KMS-11 (cell line): ENCODE measurements around the gene CHD6.

Experiments used
- H2AFZ ChIP-seq: fragments of 200-600 bp; sonication (generic); 2 replicates; pipeline ENCODE4 v1.6.1; 2016; ENCODE audit warnings: antibody characterized with exemption, mixed run types, low read depth
- H3K27ac ChIP-seq: fragments of 200-600 bp; sonication (generic); 2 replicates; pipeline ENCODE4 v1.6.1; 2016; ENCODE audit warnings: mild to moderate bottlenecking, mixed run types
- H3K27me3 ChIP-seq: fragments of 200-600 bp; sonication (generic); 2 replicates; pipeline ENCODE4 v1.6.1; 2017; ENCODE audit warnings: mild to moderate bottlenecking, low read depth, mixed run types, moderate library complexity; ENCODE audit not compliant: insufficient read depth
- H3K36me3 ChIP-seq: fragments of 200-600 bp; sonication (generic); 2 replicates; pipeline ENCODE4 v1.6.1; 2017; ENCODE audit warnings: mild to moderate bottlenecking, mixed run types; ENCODE audit not compliant: insufficient read depth
- H3K4me1 ChIP-seq: fragments of 200-600 bp; sonication (generic); 2 replicates; pipeline ENCODE4 v1.6.1; 2016; ENCODE audit warnings: mild to moderate bottlenecking, low read depth, mixed run types; ENCODE audit not compliant: poor library complexity, severe bottlenecking
- H3K4me2 ChIP-seq: fragments of 200-600 bp; sonication (generic); 2 replicates; pipeline ENCODE4 v1.7.0; 2016; ENCODE audit warnings: mild to moderate bottlenecking, mixed run types
- H3K4me3 ChIP-seq: fragments of 200-600 bp; sonication (generic); IDR thresholded peaks from 2 replicates; pipeline ENCODE4 v1.6.1; 2017; ENCODE audit warnings: low read depth, low read length, mixed read lengths; ENCODE audit not compliant: insufficient read depth
- H3K79me2 ChIP-seq: fragments of 200-600 bp; sonication (generic); 2 replicates; pipeline ENCODE4 v1.6.1; 2016; ENCODE audit warnings: low read depth, mixed run types; ENCODE audit not compliant: insufficient read depth
- H3K9ac ChIP-seq: fragments of 200-600 bp; sonication (generic); 2 replicates; pipeline ENCODE4 v1.6.1; 2016; ENCODE audit warnings: mild to moderate bottlenecking, mixed run types
- H4K20me1 ChIP-seq: fragments of 200-600 bp; sonication (generic); 2 replicates; pipeline ENCODE4 v1.6.1; 2016; ENCODE audit warnings: mild to moderate bottlenecking, mixed run types; ENCODE audit not compliant: insufficient read depth
- TF ChIP-seq, protein P1 (sequence below): fragments of 200-600 bp; sonication (generic); conservative IDR thresholded peaks from 2 replicates; pipeline ENCODE4 v1.6.1; 2017; ENCODE audit warnings: low read depth, mild to moderate bottlenecking, antibody characterized with exemption, low read length, moderate library complexity, mixed read lengths

CHD6 gene

GRCh38 chr20:41560970-41561369, 57.2 kb downstream of the CHD6 start:
- H2AFZ ChIP-seq = no peak overlapping the region
- H3K27ac ChIP-seq = no peak overlapping the region
- H3K27me3 ChIP-seq = no peaks in the 10 kb centered on the region
- H3K4me2 ChIP-seq = peak overlapping the region; percentile 2; the same call in 1 of the 2 replicates
- TF ChIP-seq, protein P1, sequence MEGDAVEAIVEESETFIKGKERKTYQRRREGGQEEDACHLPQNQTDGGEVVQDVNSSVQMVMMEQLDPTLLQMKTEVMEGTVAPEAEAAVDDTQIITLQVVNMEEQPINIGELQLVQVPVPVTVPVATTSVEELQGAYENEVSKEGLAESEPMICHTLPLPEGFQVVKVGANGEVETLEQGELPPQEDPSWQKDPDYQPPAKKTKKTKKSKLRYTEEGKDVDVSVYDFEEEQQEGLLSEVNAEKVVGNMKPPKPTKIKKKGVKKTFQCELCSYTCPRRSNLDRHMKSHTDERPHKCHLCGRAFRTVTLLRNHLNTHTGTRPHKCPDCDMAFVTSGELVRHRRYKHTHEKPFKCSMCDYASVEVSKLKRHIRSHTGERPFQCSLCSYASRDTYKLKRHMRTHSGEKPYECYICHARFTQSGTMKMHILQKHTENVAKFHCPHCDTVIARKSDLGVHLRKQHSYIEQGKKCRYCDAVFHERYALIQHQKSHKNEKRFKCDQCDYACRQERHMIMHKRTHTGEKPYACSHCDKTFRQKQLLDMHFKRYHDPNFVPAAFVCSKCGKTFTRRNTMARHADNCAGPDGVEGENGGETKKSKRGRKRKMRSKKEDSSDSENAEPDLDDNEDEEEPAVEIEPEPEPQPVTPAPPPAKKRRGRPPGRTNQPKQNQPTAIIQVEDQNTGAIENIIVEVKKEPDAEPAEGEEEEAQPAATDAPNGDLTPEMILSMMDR = no peak
- no peaks in the 10 kb centered on the region for H4K20me1 ChIP-seq
- peaks cover 10% of the 10 kb centered on the region for H3K79me2 ChIP-seq
- H3K4me3 ChIP-seq = no peak overlapping the region
- peaks cover 9% of the 10 kb centered on the region for H3K4me1 ChIP-seq
- H3K36me3 ChIP-seq = no peaks in the 10 kb centered on the region
- H3K9ac ChIP-seq = no peak overlapping the region

GRCh38 chr20:41559658-41560057, 58.5 kb downstream of the CHD6 start:
- H3K27ac ChIP-seq = no peak overlapping the region
- H3K27me3 ChIP-seq = no peaks in the 10 kb centered on the region
- H3K4me1 ChIP-seq = peaks cover 9% of the 10 kb centered on the region
- peaks cover 8% of the 10 kb centered on the region for H3K79me2 ChIP-seq
- H3K36me3 ChIP-seq = no peaks in the 10 kb centered on the region
- H3K4me3 ChIP-seq = no peak overlapping the region
- H3K4me2 ChIP-seq = no peak overlapping the region
- no peaks in the 10 kb centered on the region for H4K20me1 ChIP-seq
- H2AFZ ChIP-seq = no peak overlapping the region
- H3K9ac ChIP-seq = no peak overlapping the region
- TF ChIP-seq, protein P1 = no peak

DNA sequence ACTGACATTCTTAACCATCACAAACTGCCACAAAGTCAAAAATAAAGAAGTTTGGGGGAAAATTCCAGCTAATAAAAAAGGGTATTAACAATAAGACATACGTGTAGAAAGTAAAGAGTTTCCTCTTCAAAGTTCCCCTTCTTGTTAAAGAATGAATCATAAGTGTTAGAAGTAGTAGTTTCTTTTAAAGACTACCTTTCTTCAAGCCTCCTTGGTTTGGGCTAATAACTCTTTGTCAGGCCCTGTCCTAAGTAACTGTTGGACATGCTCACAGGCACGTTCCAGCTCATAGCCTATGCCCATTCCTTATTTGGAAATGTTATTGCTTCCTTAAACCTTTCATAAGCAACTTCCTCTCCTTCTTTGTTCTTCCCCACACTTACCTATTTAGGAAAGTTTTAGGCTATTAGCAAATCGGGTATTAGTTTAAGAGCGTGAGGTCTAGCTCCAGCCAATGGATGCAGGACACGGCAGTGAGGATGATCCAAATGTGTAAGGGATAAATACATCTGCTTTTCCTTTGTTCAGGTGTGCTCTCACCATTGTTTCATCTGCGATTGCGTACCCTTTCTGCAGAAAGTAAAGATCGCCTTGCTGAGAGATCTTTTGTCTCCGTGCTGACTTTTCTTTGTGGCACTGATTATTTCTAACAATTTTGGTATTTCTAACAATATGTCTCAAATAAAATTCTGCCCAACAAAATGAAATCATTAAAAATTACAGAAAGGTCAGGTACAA, 64.9 kb downstream of the CHD6 start:
- Histone ChIP-seq H3K9ac (no peak overlapping the region), H3K27ac (no peak overlapping the region), H3K4me3 (no peak overlapping the region), H3K79me2 (peaks cover 4% of the 10 kb centered on the region; the same call in 1 of the 2 replicates), H2AFZ (no peak overlapping the region), H3K27me3 (no peaks in the 10 kb centered on the region), H3K4me1 (no peaks in the 10 kb centered on the region), H3K36me3 (no peaks in the 10 kb centered on the region), H3K4me2 (no peak overlapping the region), H4K20me1 (no peaks in the 10 kb centered on the region)
- TF ChIP-seq, protein P1 = no peak

- H3K27ac ChIP-seq = no peak overlapping the region
- H4K20me1 ChIP-seq = no peaks in the 10 kb centered on the region
- no peak overlapping the region for H2AFZ ChIP-seq
- H3K36me3 ChIP-seq = no peaks in the 10 kb centered on the region
- TF ChIP-seq, protein P1 = no peak
- H3K27me3 ChIP-seq = no peaks in the 10 kb centered on the region
- H3K4me2 ChIP-seq = no peak overlapping the region
- peaks cover 4% of the 10 kb centered on the region; the same call in 1 of the 2 replicates for H3K79me2 ChIP-seq
- no peak overlapping the region for H3K4me3 ChIP-seq
- no peak overlapping the region for H3K9ac ChIP-seq
- H3K4me1 ChIP-seq = no peaks in the 10 kb centered on the region
Observed at GRCh38 chr20:41552295-41553068, 65.7 kb downstream of the CHD6 start.
